GM12878 (cell line): Measurements from ENCODE around the gene WARS2. TPM values are rescaled to one million over a fixed set of nuclear protein-coding genes. Genes with fewer than 3 reads are reported as not detected.

Experiments
- ATAC-seq: fragments of 200-7000 bp; cut with Tn5 transposase; 3 replicates; pipeline ENCODE4 v1.9.1; 2020; ENCODE audit warnings: mild to moderate bottlenecking, moderate library complexity
- BruUV-seq: library from RNA; stranded (reverse); fragments of 400-500 nt; replicated peaks from 2 replicates; lab custom pipeline; 2021; lab: Mats Ljungman, UMichigan
- CTCF ChIA-PET: fragments of 300-600 bp; sonication (Branson Sonifier 250); formaldehyde crosslinking; extraction: SDS; loops from one replicate; lab custom pipeline; 2021; ENCODE audit warnings: inconsistent platforms; lab: Yijun Ruan, JAX
- POLR2A ChIA-PET: fragments of 350-600 bp; formaldehyde crosslinking; extraction: SDS; loops from one replicate; lab custom pipeline; 2021; ENCODE audit warnings: inconsistent platforms; lab: Charles Lee
- RAD21 ChIA-PET: fragments of 300-600 bp; sonication (Branson Sonifier 250); formaldehyde crosslinking; loops from one replicate; lab custom pipeline; 2023; ENCODE audit warnings: antibody characterized with exemption; ENCODE audit not compliant: unreplicated experiment; lab: Charles Lee
- SMC1A ChIA-PET: fragments of 300-600 bp; sonication (Branson Sonifier 250); formaldehyde crosslinking; loops from one replicate; lab custom pipeline; 2023; ENCODE audit not compliant: unreplicated experiment, uncharacterized antibody; lab: Charles Lee
- DNase-seq: peaks from one replicate; pipeline ENCODE4 v3.0.0-alpha.2; 2011; ENCODE audit warnings: low read depth, low spot score
- FAIRE-seq: peaks from 3 replicates; lab custom pipeline; 2011; peaks lifted over from hg19 to GRCh38; lab: Jason Lieb, UNC
- H2AFZ ChIP-seq: 2 replicates; pipeline ENCODE4 v1.6.0; 2011; ENCODE audit warnings: low read depth, low read length, control low read depth; ENCODE audit not compliant: control insufficient read depth
- H3K27ac ChIP-seq: 2 replicates; pipeline ENCODE4 v1.5.1; 2011; ENCODE audit warnings: control low read depth; ENCODE audit not compliant: control insufficient read depth, insufficient read depth
- H3K27me3 ChIP-seq, 2 experiments: replicated peaks in 1 of 2; 2 replicates each; pipeline versions ENCODE4 v1.6.0 to v1.6.1; 2011; ENCODE audit warnings: low read length in 1 of 2; ENCODE audit not compliant: control insufficient read depth in 2 of 2, insufficient read depth in 2 of 2
- H3K36me3 ChIP-seq, 2 experiments: 2 replicates each; pipeline ENCODE4 v1.5.1; 2011; ENCODE audit warnings: low read length in 1 of 2; ENCODE audit not compliant: control insufficient read depth in 2 of 2, insufficient read depth in 2 of 2
- H3K4me1 ChIP-seq: 2 replicates; pipeline ENCODE4 v1.6.1; 2011; ENCODE audit warnings: mild to moderate bottlenecking, low read length, moderate library complexity, mixed read lengths; ENCODE audit not compliant: control insufficient read depth, insufficient read depth
- H3K4me2 ChIP-seq: 2 replicates; pipeline ENCODE4 v1.6.0; 2011; ENCODE audit warnings: control low read depth; ENCODE audit not compliant: control insufficient read depth, insufficient read depth
- H3K4me3 ChIP-seq: fragments of 200-600 bp; sonication (generic); 2 replicates; pipeline ENCODE4 v1.5.1; 2016
- H3K79me2 ChIP-seq: 2 replicates; pipeline ENCODE4 v1.6.0; 2011; ENCODE audit warnings: low read length; ENCODE audit not compliant: control insufficient read depth, insufficient read depth
- H3K9ac ChIP-seq: 2 replicates; pipeline ENCODE4 v1.8.0; 2011; ENCODE audit warnings: low read length, control low read depth, mixed read lengths; ENCODE audit not compliant: control insufficient read depth, insufficient read depth
- H3K9me3 ChIP-seq: replicated peaks from 3 replicates; pipeline ENCODE4 v1.5.1; 2011; ENCODE audit warnings: mild to moderate bottlenecking, low read length; ENCODE audit not compliant: control insufficient read depth, insufficient read depth
- H4K20me1 ChIP-seq: 2 replicates; pipeline ENCODE4 v1.6.0; 2011; ENCODE audit not compliant: control insufficient read depth, insufficient read depth
- CEBPB ChIP-seq, 2 experiments: fragments of 150-350 bp in 1 of 2; IDR thresholded peaks; 2 replicates each; pipeline ENCODE4 v1.6.1; 2012 to 2014; ENCODE audit warnings: low read depth in 2 of 2, low read length in 2 of 2, borderline replicate concordance in 1 of 2, inconsistent platforms in 1 of 2
- KDM1A ChIP-seq: fragments of 200-600 bp; sonication (generic); IDR thresholded peaks from 2 replicates; pipeline ENCODE4 v1.6.1; 2016; ENCODE audit warnings: borderline replicate concordance
- SUPT20H ChIP-seq: IDR thresholded peaks from 2 replicates; pipeline ENCODE4 v1.6.1; 2011; ENCODE audit warnings: low read depth, mild to moderate bottlenecking, low read length, moderate library complexity, borderline replicate concordance; ENCODE audit not compliant: control insufficient read depth
- WGBS: methylation state at CpG from one replicate; pipeline ENCODE4 v1.1.6; 2016; ENCODE audit warnings: low lambda C conversion rate; ENCODE audit not compliant: insufficient replicate concordance, insufficient coverage; ENCODE audit errors: missing lambda C conversion rate; 5-methylcytosine and 5-hydroxymethylcytosine counted together
- in situ Hi-C: fragments of 300-500 bp; cut with MboI; formaldehyde crosslinking; loops from 9 replicates; pipeline ENCODE4 v1.14.3; 2018; ENCODE audit warnings: mixed read lengths
- intact Hi-C: fragments of 100-400 bp; cut with micrococcal nuclease; formaldehyde crosslinking; loops from one replicate; pipeline ENCODE4 v1.14.2; 2022; ENCODE audit not compliant: unreplicated experiment
- polyA plus RNA-seq, 11 experiments: library from polyadenylated mRNA; depleted of rRNA in 4 of 11; unstranded in 6 of 11; stranded (reverse) in 5 of 11; fragments of >200 nt; fragmentation: Nextera tagmentation in 4 of 11; fragmentation: Illumina TruSeq in 1 of 11; extraction: Ambion mirVana in 4 of 11; extraction: Trizol in 1 of 11; gene quantifications; 1 replicate in 1 of 11; 2 replicates in 10 of 11; pipeline versions ENCODE4 v1.2.1 to v1.2.3, GENCODE V29; 2011 to 2016; ENCODE audit warnings: inconsistent platforms in 2 of 11, missing spikeins in 2 of 11, low read depth in 1 of 11
- total RNA-seq, 4 experiments: library from RNA; depleted of rRNA in 3 of 4; stranded (reverse); fragments of >200 nt in 3 of 4; fragmentation: Illumina TruSeq in 1 of 4; extraction: Trizol in 1 of 4; gene quantifications; 2 replicates each; pipeline versions ENCODE4 v1.2.1 to v1.2.3, GENCODE V29; 2013 to 2021
- TF ChIP-seq, protein P1 (sequence below): IDR thresholded peaks from 2 replicates; pipeline ENCODE4 v1.6.1; 2012; ENCODE audit warnings: mild to moderate bottlenecking, low read depth, low read length
- TF ChIP-seq, protein P2 (sequence below), 3 experiments: IDR thresholded peaks in 2 of 3; conservative IDR thresholded peaks in 1 of 3; 2 replicates each; pipeline ENCODE4 v1.5.1; 2011; ENCODE audit warnings: low read depth in 3 of 3, low read length in 3 of 3, mild to moderate bottlenecking in 3 of 3, control low read depth in 2 of 3, moderate library complexity in 2 of 3, inconsistent platforms in 1 of 3, mixed read lengths in 1 of 3; ENCODE audit not compliant: control insufficient read depth in 2 of 3, insufficient read depth in 1 of 3; ENCODE audit errors: extremely low read depth in 1 of 3

Gene WARS2
- total and polyA plus RNA-seq, 10 of the 15 experiments (the other 5 are each of a cell fraction or from before 2014, with no cell fraction given) = 5.5 to 22.2 (median 14.4) TPM

DNA sequence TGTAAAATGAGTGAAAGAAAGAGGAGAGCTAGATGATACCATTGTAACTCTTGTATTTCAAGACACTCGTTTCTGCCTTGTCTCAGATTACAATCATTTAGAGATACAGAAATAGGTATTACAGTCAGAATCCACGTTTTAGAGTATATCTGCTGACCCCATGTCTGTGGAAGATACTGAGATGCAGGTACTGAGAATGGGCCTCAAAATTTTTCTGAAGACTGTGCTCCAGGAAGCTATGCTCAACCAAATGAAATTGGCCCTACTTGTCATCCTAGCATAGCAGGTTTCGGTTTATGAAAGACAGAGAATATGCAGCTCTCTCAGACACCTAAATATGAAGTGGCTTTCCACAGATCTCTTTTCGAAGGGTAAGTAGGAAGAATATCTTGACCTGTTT lies 6.0 kb upstream of the WARS2 start:
- TF ChIP-seq, protein P1, sequence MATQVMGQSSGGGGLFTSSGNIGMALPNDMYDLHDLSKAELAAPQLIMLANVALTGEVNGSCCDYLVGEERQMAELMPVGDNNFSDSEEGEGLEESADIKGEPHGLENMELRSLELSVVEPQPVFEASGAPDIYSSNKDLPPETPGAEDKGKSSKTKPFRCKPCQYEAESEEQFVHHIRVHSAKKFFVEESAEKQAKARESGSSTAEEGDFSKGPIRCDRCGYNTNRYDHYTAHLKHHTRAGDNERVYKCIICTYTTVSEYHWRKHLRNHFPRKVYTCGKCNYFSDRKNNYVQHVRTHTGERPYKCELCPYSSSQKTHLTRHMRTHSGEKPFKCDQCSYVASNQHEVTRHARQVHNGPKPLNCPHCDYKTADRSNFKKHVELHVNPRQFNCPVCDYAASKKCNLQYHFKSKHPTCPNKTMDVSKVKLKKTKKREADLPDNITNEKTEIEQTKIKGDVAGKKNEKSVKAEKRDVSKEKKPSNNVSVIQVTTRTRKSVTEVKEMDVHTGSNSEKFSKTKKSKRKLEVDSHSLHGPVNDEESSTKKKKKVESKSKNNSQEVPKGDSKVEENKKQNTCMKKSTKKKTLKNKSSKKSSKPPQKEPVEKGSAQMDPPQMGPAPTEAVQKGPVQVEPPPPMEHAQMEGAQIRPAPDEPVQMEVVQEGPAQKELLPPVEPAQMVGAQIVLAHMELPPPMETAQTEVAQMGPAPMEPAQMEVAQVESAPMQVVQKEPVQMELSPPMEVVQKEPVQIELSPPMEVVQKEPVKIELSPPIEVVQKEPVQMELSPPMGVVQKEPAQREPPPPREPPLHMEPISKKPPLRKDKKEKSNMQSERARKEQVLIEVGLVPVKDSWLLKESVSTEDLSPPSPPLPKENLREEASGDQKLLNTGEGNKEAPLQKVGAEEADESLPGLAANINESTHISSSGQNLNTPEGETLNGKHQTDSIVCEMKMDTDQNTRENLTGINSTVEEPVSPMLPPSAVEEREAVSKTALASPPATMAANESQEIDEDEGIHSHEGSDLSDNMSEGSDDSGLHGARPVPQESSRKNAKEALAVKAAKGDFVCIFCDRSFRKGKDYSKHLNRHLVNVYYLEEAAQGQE = no peak
- TF ChIP-seq KDM1A (no peak), CEBPB (IDR thresholded peaks at IDR 0.05; ENCODE audit: borderline replicate concordance in 1 of 2, low read depth in 2 of 2, low read length in 2 of 2) (no peak), SUPT20H (no peak)
- TF ChIP-seq, protein P2, sequence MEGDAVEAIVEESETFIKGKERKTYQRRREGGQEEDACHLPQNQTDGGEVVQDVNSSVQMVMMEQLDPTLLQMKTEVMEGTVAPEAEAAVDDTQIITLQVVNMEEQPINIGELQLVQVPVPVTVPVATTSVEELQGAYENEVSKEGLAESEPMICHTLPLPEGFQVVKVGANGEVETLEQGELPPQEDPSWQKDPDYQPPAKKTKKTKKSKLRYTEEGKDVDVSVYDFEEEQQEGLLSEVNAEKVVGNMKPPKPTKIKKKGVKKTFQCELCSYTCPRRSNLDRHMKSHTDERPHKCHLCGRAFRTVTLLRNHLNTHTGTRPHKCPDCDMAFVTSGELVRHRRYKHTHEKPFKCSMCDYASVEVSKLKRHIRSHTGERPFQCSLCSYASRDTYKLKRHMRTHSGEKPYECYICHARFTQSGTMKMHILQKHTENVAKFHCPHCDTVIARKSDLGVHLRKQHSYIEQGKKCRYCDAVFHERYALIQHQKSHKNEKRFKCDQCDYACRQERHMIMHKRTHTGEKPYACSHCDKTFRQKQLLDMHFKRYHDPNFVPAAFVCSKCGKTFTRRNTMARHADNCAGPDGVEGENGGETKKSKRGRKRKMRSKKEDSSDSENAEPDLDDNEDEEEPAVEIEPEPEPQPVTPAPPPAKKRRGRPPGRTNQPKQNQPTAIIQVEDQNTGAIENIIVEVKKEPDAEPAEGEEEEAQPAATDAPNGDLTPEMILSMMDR (IDR thresholded peaks at IDR 0.05 in 2 of 3, conservative IDR thresholded peaks at IDR 0.05 in 1 of 3; ENCODE audit: control insufficient read depth in 2 of 3, extremely low read depth in 1 of 3, insufficient read depth in 1 of 3, low read depth in 3 of 3, low read length in 3 of 3) = no peak
- TF ChIP-seq, all 136 proteins: peak for 0
- CTCF ChIA-PET = interaction anchor here (0.8 to 1.5 kb wide), 2 partner anchors 130 to 136 kb away, joined by 3 read pairs; no protein-coding TSS in a partner anchor

More for the DNA sequence above, 6.0 kb upstream of the WARS2 start:
- Histone ChIP-seq H2AFZ (no peak overlapping the region), H3K27ac (no peak overlapping the region), H3K9me3 (no peaks in the 10 kb centered on the region), H3K36me3 (no peaks in the 10 kb centered on the region), H3K27me3 (no peaks in the 10 kb centered on the region), H3K4me2 (no peak overlapping the region), H3K4me3 (no peak overlapping the region), H3K79me2 (peaks cover 5% of the 10 kb centered on the region; the same call in 1 of the 2 replicates), H4K20me1 (no peaks in the 10 kb centered on the region), H3K4me1 (no peaks in the 10 kb centered on the region), H3K9ac (no peak overlapping the region)
- ChIA-PET POLR2A (no interaction called here), SMC1A (interaction anchor here (1.0 kb wide), 1 partner anchor 10 kb away, joined by 3 read pairs; no protein-coding TSS in a partner anchor), RAD21 (no interaction called here)
- DNase-seq (no peak), FAIRE-seq (no peak), ATAC-seq (no peak)
- intact Hi-C loops = no loop called here
- 51% methylated on average over 4 of the region's 4 CpGs for WGBS
- BruUV-seq = no TSS peak
- in situ Hi-C loops = no loop called here
